GM21737 (cell line): Measurements from ENCODE around the gene DNAH2.

ENCODE experiments used
- ATAC-seq: cut with Tn5 transposase; IDR thresholded peaks from one replicate; pipeline ENCODE4 v1.9.1; 2021; ENCODE audit warnings: mild to moderate bottlenecking, moderate library complexity; ENCODE audit not compliant: unreplicated experiment

Gene DNAH2

GRCh38 chr17:7721612-7722011 lies 4.1 kb downstream of the DNAH2 start:
- no peak for ATAC-seq

- no peak for ATAC-seq
Measured at GRCh38 chr17:7727886-7728285, 10.3 kb downstream of the DNAH2 start.

- ATAC-seq, result no peak
Measured at GRCh38 chr17:7729816-7730215, 12.3 kb downstream of the DNAH2 start.

- ATAC-seq, result no peak
Measured at GRCh38 chr17:7732981-7733539, 15.5 kb downstream of the DNAH2 start.

GRCh38 chr17:7737601-7738000 lies 20.1 kb downstream of the DNAH2 start:
- ATAC-seq, result no peak

- ATAC-seq, result no peak
Measured at GRCh38 chr17:7739746-7740145, 22.2 kb downstream of the DNAH2 start.

GRCh38 chr17:7740481-7741001 lies 23.0 kb downstream of the DNAH2 start:
- ATAC-seq, result no peak

- ATAC-seq, result no peak
Measured at GRCh38 chr17:7742729-7743128, 25.2 kb downstream of the DNAH2 start.

- no peak for ATAC-seq
Measured at GRCh38 chr17:7744416-7744815, 26.9 kb downstream of the DNAH2 start.

GRCh38 chr17:7745748-7746470 lies 28.4 kb downstream of the DNAH2 start:
- no peak for ATAC-seq

GRCh38 chr17:7747635-7748071 lies 30.1 kb downstream of the DNAH2 start:
- no peak for ATAC-seq

- ATAC-seq, result no peak
Measured at GRCh38 chr17:7748076-7748775, 30.7 kb downstream of the DNAH2 start.

- ATAC-seq, result no peak
Measured at GRCh38 chr17:7750321-7750821, 32.8 kb downstream of the DNAH2 start.

GRCh38 chr17:7754656-7755055 lies 37.1 kb downstream of the DNAH2 start:
- ATAC-seq, result no peak

GRCh38 chr17:7755095-7755890 lies 37.7 kb downstream of the DNAH2 start:
- ATAC-seq, result no peak

GRCh38 chr17:7756968-7757367 lies 39.4 kb downstream of the DNAH2 start:
- no peak for ATAC-seq

GRCh38 chr17:7763919-7764318 lies 46.4 kb downstream of the DNAH2 start:
- ATAC-seq, result no peak

GRCh38 chr17:7767004-7767403 lies 49.5 kb downstream of the DNAH2 start:
- ATAC-seq, result no peak

GRCh38 chr17:7767405-7768021 lies 50.0 kb downstream of the DNAH2 start:
- no peak for ATAC-seq

GRCh38 chr17:7769854-7770253 lies 52.3 kb downstream of the DNAH2 start:
- no peak for ATAC-seq
